ENCODE results near the gene AGA. TPM values are rescaled to one million over a fixed set of nuclear protein-coding genes. Genes with fewer than 3 reads are reported as not detected.

AGA gene
- total and polyA plus RNA-seq, 2 of the 4 experiments (the other 2 are of a cell fraction), result 26.3 to 38.5 TPM

DNA sequence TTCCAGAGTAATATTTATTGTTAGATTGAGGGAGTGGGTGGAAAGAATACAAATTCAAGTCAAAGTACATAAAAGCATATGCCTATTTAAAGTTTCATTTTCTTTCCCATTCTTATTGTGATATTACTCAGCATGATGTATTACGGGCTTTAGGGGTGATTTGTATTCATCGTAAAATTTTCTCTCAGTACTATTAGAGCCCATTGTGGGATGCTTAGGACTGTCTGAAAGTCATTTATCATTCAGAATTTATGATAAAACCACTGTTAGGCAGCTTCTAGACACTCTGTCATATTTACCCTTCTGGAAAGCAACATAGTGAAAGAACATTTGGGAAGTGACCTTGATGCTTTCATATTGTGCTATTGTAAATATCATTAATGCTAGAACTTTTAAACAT is 45.9 kb downstream of the AGA start:
- Histone ChIP-seq H3K27ac (ENCODE audit: insufficient read depth, low read length) (no peak overlapping the region), H3K23ac (ENCODE audit: low read depth, low read length) (no peak overlapping the region), H3K4me1 (ENCODE audit: control insufficient read depth, insufficient read depth, low read length) (no peaks in the 10 kb centered on the region), H3K9ac (ENCODE audit: low read depth, low read length) (no peak overlapping the region), H2BK120ac (ENCODE audit: low read depth, low read length) (no peak overlapping the region), H3K36me3 (ENCODE audit: control insufficient read depth, insufficient read depth, low read length) (no peaks in the 10 kb centered on the region), H4K20me1 (ENCODE audit: insufficient read depth, low read length) (no peaks in the 10 kb centered on the region), H3K4ac (ENCODE audit: low read depth, low read length) (no peak overlapping the region), H3K56ac (ENCODE audit: extremely low read depth, insufficient read depth, low read length) (no peak overlapping the region), H4K91ac (ENCODE audit: insufficient read depth, low read depth, low read length) (no peak overlapping the region), H2BK15ac (ENCODE audit: low read depth, low read length) (no peak overlapping the region), H3K14ac (replicated peaks; ENCODE audit: low read depth, low read length) (no peak overlapping the region), H3K9me1 (ENCODE audit: insufficient read depth, low read length) (no peaks in the 10 kb centered on the region), H3K27me3 (ENCODE audit: control insufficient read depth, insufficient read depth, low read length) (no peaks in the 10 kb centered on the region), H4K8ac (ENCODE audit: low read depth in 2 of 2, low read length in 2 of 2) (no peak overlapping the region), H4K5ac (ENCODE audit: low read depth, low read length) (no peak overlapping the region), H2AK9ac (replicated peaks; ENCODE audit: low read depth, low read length, poor library complexity) (no peak overlapping the region), H3K4me3 (ENCODE audit: insufficient read depth, low read depth, low read length) (no peak overlapping the region), H3K18ac (ENCODE audit: low read depth, low read length) (no peak overlapping the region), H2BK20ac (ENCODE audit: low read depth, low read length) (no peak overlapping the region), H2AK5ac (ENCODE audit: low read depth, low read length) (no peak overlapping the region), H2AFZ (replicated peaks; ENCODE audit: low read length, poor library complexity) (no peak overlapping the region), H3K9me3 (ENCODE audit: control insufficient read depth, insufficient read depth, low read length) (no peaks in the 10 kb centered on the region), H3K4me2 (ENCODE audit: low read depth, low read length) (no peak overlapping the region), H2BK5ac (ENCODE audit: low read depth, low read length, poor library complexity, severe bottlenecking) (no peak overlapping the region), H3K79me1 (ENCODE audit: low read depth in 1 of 2, low read length in 2 of 2) (no peaks in the 10 kb centered on the region)
- in situ Hi-C loops (cut with MboI; ENCODE audit: low sequenced_read_pairs), result no loop called here
- TF ChIP-seq NFE2L2 (IDR thresholded peaks at IDR 0.05; ENCODE audit: low read depth, low read length) (no peak), POLR2A (IDR thresholded peaks at IDR 0.05; ENCODE audit: low read depth, low read length) (no peak)
- WGBS, 2 experiments (ENCODE audit: extremely low coverage in 2 of 2, insufficient read length in 1 of 2), result no CpG with 5 or more reads among the region's 2 CpGs
- no peak for DNase-seq
- dilution Hi-C loops (cut with HindIII; ENCODE audit: low sequenced_read_pairs, unreplicated experiment), result no loop called here
- ChIA-PET POLR2A (ENCODE audit: unreplicated experiment) (no interaction called here), CTCF (no interaction called here)
- no peak for ATAC-seq (ENCODE audit: low read depth)
- no TSS peak for BruUV-seq (replicated peaks)
- intact Hi-C loops (cut with micrococcal nuclease), result no loop called here
